Vagina (tissue), 2 donors: ENCODE results near the gene FUNDC1.

ENCODE experiments used
- POLR2A ChIP-seq, 2 donors: fragments of 450-650 bp; IDR thresholded peaks; one replicate each; pipeline ENCODE4 v1.6.1; 2017; ENCODE audit warnings: antibody characterized with exemption in 2 of 2, mild to moderate bottlenecking in 2 of 2, moderate library complexity in 2 of 2
- TF ChIP-seq, protein P1 (sequence below), 3 experiments: fragments of 450-650 bp in 2 of 3; fragments of 200-600 bp in 1 of 3; sonication (generic) in 1 of 3; IDR thresholded peaks; one replicate each; pipeline ENCODE4 v1.5.1; 2017 to 2019; ENCODE audit warnings: antibody characterized with exemption in 3 of 3, mild to moderate bottlenecking in 2 of 3, moderate library complexity in 2 of 3

DNA sequence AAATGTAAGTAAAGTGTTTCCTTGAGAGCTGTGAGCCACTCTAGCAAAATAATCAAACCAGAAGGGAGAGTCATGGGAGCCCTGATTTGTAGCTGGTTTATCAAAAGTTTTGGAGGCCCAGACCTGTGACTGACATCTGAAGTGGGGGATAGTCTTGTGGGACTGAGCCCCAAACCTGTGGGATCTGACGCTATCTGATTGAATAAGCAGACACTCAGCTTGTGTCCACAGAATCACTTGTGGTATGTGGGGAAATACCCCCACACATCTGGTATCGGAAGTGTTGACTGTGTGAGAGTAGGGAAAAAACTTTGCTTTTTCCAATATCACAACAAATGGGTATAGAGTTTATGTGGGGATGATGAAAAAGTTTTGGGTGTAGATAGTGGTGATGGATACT lies 35.4 kb downstream of the FUNDC1 start:
- TF ChIP-seq, protein P1, sequence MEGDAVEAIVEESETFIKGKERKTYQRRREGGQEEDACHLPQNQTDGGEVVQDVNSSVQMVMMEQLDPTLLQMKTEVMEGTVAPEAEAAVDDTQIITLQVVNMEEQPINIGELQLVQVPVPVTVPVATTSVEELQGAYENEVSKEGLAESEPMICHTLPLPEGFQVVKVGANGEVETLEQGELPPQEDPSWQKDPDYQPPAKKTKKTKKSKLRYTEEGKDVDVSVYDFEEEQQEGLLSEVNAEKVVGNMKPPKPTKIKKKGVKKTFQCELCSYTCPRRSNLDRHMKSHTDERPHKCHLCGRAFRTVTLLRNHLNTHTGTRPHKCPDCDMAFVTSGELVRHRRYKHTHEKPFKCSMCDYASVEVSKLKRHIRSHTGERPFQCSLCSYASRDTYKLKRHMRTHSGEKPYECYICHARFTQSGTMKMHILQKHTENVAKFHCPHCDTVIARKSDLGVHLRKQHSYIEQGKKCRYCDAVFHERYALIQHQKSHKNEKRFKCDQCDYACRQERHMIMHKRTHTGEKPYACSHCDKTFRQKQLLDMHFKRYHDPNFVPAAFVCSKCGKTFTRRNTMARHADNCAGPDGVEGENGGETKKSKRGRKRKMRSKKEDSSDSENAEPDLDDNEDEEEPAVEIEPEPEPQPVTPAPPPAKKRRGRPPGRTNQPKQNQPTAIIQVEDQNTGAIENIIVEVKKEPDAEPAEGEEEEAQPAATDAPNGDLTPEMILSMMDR (IDR thresholded peaks at IDR 0.05): no peak
- TF ChIP-seq POLR2A (IDR thresholded peaks at IDR 0.05): no peak
